SHP77 treated with DMSO at 0.1 percent for 48 hours (cell line): Measurements from ENCODE around the gene UNCX.
"Not testable (repeated sequence)": the region's sequence is repeated elsewhere in the genome, so short reads cannot be mapped to it uniquely, and the experiment has no call there.

Source experiments
- DNase-seq: peaks from one replicate; lab custom pipeline; 2025; lab: John Stamatoyannopoulos, UW

Gene UNCX

DNA sequence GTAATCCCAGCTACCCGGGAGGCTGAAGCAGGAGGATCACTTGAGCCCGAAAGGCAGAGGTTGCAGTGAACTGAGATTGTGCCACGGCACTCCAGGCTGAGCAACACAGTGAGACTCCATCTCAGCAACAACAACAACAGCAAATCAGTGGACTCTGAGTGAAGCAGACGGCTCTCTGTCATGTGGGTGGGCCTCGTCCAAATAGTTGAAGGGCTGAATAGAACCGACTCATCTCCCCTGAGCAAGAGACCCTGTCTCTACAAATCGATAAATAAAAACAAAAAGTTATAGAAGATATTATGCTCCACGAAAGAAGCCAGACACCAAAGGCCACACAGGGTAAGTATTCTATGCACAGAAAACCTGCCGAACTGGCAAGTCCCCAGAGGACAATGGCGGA, 45.9 kb downstream of the UNCX start:
- DNase-seq = no peak

DNA sequence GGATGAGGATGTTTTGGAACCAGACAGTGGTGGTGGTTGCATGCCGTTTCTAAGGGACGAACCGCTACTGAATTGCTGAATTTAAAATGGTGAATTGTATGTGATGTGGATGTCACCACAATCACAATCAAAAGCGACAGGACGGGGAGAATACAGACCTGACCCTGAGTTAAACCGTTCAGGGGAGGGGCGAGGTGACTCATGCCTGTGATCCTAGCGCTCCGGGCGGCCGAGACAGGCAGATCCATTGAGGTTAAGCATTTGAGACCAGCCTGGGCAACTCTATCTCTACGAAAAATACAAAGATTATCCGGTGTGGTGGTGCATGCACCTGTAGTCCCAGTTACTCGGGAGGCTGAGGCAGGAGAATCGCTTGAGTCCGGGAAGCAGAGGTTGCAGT, 46.4 kb downstream of the UNCX start:
- no peak for DNase-seq

DNA sequence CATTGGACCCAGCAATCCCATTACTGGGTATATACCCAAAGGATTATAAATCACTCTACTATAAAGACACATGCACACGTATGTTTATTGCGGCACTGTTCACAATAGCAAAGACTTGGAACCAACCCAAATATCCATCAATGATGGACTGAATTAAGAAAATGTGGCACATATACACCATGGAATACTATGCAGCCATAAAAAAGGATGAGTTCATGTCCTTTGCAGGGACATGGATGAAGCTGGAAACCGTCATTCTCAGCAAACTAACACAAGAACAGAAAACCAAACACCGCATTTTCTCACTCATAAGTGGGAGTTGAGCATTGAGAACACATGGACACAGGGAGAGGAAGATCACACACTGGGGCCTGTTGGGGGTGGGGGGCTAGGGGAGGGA, 47.2 kb downstream of the UNCX start:
- DNase-seq = not testable (repeated sequence)

DNA sequence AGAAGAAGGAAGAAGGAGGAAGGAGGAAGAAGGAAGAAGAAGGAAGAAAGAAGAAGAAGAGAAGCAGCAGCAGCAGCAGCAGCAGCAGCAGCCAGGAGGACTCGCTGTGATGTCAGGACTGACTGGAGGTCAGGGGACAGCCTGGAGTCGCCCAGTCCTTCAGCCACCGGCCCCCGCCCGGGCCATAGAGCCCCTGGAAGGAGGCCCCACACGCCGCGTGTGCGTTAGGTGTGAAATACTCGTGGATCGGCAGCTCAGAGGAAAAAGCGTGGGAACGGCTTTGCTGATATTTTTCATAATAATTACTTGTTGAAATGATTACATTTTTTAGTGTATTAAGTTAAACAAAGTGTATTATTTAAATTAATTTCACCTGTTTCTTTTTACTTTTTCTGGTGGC, 48.4 kb downstream of the UNCX start:
- DNase-seq = no peak

DNA sequence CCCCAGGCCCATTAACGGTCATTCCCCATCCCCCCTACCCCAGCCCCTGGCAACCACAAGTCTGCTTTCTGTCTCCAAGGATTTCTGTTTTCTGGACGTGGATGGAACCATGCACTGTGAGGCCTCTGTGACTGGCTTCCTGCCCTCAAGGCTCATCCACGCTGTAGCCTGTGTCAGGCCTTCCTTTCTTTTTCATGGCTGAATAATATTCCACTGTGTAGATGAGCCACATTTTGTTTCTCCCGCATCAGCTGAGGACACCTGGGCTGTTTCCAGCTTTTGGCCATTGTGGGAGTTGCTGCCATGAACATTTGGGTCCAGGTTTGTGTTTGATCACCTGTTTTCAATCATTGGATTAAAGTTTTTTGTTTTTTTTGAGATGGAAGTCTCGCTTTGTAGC, 50.0 kb downstream of the UNCX start:
- DNase-seq = no peak

DNA sequence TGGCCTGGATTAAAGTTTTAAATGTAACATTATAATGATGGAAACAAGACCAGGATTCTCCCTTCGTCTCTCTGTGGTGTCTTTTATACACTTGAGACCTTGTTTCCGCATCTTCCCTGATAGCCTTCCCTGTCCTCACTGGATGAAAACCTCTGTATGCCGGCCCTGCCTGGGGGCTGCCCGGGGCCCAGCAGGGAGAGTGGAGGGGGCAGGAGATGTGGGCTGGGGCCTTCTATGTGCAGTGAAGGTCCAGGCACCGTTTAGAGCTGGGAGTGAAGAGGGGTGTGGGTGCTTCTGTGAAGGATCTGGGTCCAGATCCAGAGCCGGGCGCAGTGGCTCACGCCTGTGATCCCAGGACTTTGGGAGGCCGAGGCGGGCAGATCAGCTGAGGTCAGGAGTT, 50.7 kb downstream of the UNCX start:
- no peak for DNase-seq

DNA sequence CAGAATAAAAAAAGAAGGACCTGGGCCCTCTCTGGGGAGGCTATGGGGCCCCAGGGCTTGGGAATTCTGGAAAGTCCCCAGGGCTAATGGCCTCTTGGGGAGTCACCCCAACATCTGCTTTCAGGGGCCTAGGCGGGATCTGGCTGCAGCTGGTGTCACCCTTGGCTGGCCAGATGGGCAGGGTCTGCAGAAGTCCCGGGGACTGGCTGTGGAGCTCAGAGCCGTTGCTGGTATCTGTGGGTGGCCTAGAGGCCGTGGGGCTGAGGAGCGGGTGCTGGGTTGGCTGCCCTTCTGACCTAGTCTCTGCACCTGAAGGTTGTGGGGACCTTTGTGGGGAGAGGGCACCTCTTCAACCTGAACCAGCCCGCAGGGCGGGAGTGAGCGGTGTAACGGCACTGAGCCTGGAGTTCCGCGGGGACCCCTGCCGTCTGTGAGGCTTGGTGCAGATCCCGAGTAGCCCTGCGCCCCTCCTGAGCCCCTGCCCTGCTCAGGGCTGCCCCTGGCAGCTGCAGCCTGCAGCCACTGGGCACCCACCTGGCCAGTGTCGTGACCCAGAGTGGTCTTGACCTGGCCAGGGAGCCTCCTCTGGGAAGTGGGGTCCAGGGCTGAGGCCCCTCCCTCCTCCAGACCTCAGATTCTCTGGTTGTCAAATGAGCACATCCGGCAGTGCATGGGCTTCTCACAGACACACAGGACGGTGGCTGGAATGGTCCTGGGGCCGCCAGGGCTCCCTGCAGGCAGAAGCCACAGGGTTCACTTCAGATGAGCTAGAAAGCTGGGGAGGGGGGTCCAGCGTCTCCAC, 51.5 kb downstream of the UNCX start:
- DNase-seq = no peak

DNA sequence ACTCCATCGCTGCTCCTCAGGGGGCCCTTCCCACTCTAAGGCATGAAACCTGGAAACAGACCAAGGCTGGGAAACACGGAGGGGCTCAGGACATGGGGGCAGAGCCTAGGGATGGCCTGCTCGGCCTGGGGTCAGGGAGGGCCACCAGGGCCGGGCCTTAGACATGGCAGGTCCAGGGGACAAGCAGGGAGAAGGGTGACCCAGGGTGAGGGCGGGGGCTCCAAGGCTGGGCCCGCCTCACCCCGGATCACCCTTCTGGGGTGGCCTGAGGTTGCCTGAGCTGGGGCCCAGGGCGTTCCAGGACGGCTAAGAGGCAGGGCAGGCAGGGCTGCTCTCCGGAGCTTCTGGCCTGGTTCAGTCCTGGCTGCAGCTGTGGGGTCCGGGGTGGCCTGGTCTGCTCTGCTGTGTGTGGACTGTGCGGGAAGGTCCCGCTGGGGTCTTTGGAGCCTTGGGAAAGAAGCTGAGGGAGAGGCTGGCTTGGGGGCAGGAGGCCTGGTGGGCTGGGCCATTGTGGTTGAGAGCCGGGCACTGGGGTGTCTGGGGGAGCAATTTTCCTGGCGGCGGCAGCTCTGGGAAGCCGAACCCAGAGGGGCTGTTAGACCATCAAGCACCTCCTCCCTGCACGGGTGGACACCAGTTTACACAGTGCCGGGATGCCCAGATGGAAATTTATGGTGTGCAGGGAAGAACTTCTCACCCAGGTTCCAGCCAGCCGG, 52.2 kb downstream of the UNCX start:
- DNase-seq = no peak

DNA sequence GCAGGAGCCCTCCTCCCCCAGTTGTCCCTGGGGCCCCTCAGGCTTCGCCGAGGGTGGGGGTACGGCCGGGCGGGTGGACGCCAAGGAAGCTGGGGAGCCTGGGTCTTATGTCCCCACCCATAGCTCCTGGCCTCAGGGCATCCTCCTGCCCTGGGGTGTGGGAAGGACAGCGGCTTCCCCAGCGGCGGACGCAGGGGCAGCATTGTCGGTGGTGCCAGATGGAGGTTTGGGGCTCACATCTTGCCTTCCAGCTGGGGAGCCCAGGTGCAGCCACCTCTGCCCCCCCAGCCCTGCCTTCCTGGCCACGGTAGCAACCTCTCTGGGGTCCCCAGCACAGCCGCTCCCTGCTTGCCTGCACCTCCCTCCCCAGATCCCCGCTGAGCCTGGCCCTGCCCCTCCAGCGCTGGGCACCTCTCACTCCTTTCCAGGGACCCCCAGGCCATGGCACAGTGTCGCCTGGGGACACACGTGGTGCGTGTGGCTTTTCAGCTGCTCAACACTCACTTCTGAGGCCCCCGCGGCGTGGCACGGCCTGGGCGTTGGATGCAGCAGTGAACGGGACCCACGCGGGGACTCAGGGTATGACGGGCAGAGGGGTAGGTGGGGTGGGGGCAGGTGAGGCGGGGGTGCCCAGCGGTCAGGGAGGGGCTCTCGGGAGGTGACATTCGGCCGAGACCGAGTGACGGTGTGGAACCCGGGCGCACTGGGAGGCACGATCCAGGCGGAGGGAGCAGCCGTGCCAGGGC, 53.1 kb downstream of the UNCX start:
- DNase-seq = no peak
